ENCODE data around the gene PTPN14.

The PTPN14 gene

DNA sequence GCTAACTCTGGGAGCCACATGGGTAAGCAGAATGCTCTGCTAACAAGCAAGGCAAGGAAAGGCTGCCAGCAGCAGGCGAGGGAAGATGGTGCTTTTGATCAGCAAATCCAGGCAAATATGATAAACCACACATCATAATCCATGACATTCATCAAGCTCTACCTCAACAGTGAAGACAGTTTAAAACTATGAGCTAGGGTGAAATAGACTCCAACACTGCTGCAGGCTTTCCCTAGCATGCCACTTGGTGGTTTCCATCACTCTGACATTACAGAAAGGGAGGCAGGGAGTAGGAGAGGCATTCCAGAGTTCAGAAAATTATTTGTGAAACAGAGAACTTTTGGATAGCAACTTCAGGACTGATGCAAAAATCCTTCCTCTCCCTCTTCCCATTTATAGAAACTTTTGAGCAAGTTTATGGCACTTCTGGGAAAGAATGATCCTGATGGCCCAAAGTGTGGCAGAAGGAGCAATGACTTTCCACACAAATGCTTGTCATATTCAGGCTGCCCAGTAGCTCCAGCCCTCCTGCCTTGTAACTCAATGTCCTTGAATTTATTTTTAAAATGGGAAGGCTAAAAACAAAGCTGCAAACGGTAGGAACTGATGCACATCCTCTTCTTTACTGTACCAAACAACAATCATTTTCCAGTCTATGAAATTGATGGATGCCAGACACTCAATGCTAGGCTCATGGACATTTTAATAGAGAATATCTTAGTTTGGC is 199.7 kb downstream of the PTPN14 start:
- no peaks in the 10 kb centered on the region for H3K79me2 ChIP-seq (ENCODE audit: control insufficient read depth, insufficient read depth, low read length, unreplicated experiment)
- H3K4me3 ChIP-seq (ENCODE audit: low read depth, low read length), result no peak overlapping the region
- H3K36me3 ChIP-seq (ENCODE audit: insufficient read depth, low read length), result peaks cover 55% of the 10 kb centered on the region
- no peaks in the 10 kb centered on the region for H3K27me3 ChIP-seq (ENCODE audit: insufficient read depth, low read length)
- H2AFZ ChIP-seq (ENCODE audit: low read length, unreplicated experiment), result no peak overlapping the region
- H3K4me1 ChIP-seq (ENCODE audit: control insufficient read depth, insufficient read depth, low read length, unreplicated experiment), result peaks cover 8% of the 10 kb centered on the region
- no peak overlapping the region for H3K27ac ChIP-seq (ENCODE audit: low read depth, low read length)

DNA sequence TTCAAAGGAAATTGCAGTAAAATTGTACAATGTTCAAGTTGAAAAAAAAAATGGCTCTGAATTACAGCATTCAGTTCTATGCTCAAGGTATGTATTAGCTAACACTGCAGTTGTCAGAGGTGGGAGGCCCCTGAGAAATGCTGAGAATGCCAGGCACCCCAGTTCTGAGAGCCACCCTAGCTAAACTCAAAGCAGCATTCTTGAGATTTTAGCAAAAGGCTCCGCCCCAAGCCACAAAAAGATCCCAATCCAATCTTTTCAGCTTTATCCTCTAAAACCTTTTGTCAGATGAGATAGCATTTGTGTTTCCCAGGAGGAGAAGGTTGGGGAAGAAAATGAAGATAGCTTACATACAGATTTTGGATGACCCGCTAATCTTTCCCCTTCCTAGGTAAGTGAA is 201.6 kb downstream of the PTPN14 start:
- H2AFZ ChIP-seq (ENCODE audit: low read length, unreplicated experiment), result no peak overlapping the region
- H3K4me1 ChIP-seq (ENCODE audit: control insufficient read depth, insufficient read depth, low read length, unreplicated experiment), result peaks cover 8% of the 10 kb centered on the region
- no peak overlapping the region for H3K27ac ChIP-seq (ENCODE audit: low read depth, low read length)
- H3K27me3 ChIP-seq (ENCODE audit: insufficient read depth, low read length), result no peaks in the 10 kb centered on the region
- peaks cover 50% of the 10 kb centered on the region for H3K36me3 ChIP-seq (ENCODE audit: insufficient read depth, low read length)
- H3K79me2 ChIP-seq (ENCODE audit: control insufficient read depth, insufficient read depth, low read length, unreplicated experiment), result no peaks in the 10 kb centered on the region
- H3K4me3 ChIP-seq (ENCODE audit: low read depth, low read length), result no peak overlapping the region

DNA sequence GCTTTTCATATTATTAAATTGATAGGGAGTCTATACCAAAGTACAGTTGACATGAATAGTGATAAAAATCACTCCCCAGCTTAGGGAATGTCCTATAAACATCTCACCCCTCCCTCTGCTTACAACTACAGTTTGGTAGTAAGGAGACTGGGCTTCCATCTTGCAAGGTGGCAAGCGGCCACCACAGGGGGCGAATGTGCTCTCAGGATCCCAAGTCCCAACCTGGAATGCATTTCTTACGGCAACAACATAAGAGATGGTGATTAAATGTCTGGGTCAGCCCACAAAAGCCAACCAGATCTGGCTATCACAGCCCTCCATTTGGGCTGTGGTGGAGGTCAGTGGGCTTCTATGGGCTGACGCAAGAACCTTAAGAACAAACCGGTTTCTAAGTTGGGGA is 202.4 kb downstream of the PTPN14 start:
- Histone ChIP-seq H2AFZ (ENCODE audit: low read length, unreplicated experiment) (no peak overlapping the region), H3K4me1 (ENCODE audit: control insufficient read depth, insufficient read depth, low read length, unreplicated experiment) (peaks cover 8% of the 10 kb centered on the region), H3K27ac (ENCODE audit: low read depth, low read length) (no peak overlapping the region), H3K27me3 (ENCODE audit: insufficient read depth, low read length) (no peaks in the 10 kb centered on the region), H3K36me3 (ENCODE audit: insufficient read depth, low read length) (peaks cover 51% of the 10 kb centered on the region), H3K79me2 (ENCODE audit: control insufficient read depth, insufficient read depth, low read length, unreplicated experiment) (no peaks in the 10 kb centered on the region), H3K4me3 (ENCODE audit: low read depth, low read length) (no peak overlapping the region)

DNA sequence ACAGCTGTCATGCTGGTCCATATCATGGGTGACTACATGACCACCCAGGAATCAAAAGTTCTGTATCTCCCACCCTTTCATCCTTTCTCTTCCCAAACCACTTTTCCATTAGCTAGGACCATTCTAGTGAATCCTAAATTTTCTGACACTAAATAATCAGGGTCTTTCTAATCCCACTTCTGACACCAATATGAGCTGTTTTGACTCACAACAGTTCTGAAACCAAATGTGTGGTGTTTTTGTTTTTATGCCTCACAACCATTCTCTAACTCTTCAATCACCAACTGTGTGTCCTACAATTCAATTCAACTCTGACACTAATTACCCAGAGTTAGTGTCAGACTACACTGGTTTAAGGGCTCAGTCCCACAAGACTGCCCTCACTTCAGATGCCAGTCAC is 206.5 kb downstream of the PTPN14 start:
- no peaks in the 10 kb centered on the region for H3K79me2 ChIP-seq (ENCODE audit: control insufficient read depth, insufficient read depth, low read length, unreplicated experiment)
- no peaks in the 10 kb centered on the region for H3K27me3 ChIP-seq (ENCODE audit: insufficient read depth, low read length)
- no peak overlapping the region for H2AFZ ChIP-seq (ENCODE audit: low read length, unreplicated experiment)
- no peaks in the 10 kb centered on the region for H3K4me1 ChIP-seq (ENCODE audit: control insufficient read depth, insufficient read depth, low read length, unreplicated experiment)
- H3K36me3 ChIP-seq (ENCODE audit: insufficient read depth, low read length), result peaks cover 37% of the 10 kb centered on the region
- H3K4me3 ChIP-seq (ENCODE audit: low read depth, low read length), result no peak overlapping the region
- H3K27ac ChIP-seq (ENCODE audit: low read depth, low read length), result no peak overlapping the region

DNA sequence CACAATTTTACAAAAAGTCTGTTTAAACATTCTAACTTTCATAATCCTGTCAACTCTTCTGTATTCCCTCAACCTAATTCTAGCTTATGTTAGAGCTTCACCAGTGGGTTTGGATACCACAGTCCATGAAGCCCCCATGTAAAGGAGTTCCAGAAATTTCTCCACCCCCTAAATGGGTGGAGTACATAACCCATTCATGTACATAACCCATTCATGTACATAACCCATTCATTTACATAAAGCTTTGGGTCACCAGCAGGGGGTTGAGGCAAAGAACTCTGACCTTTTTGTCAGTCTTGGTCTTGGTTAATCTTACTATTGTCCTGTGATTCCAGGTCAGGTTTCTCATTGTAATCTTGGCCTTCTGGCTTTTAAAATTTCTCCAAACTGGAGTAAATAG is 208.9 kb downstream of the PTPN14 start:
- no peak overlapping the region for H3K27ac ChIP-seq (ENCODE audit: low read depth, low read length)
- H3K36me3 ChIP-seq (ENCODE audit: insufficient read depth, low read length), result peaks cover 27% of the 10 kb centered on the region
- H3K4me3 ChIP-seq (ENCODE audit: low read depth, low read length), result no peak overlapping the region
- H3K4me1 ChIP-seq (ENCODE audit: control insufficient read depth, insufficient read depth, low read length, unreplicated experiment), result no peaks in the 10 kb centered on the region
- H2AFZ ChIP-seq (ENCODE audit: low read length, unreplicated experiment), result no peak overlapping the region
- no peaks in the 10 kb centered on the region for H3K27me3 ChIP-seq (ENCODE audit: insufficient read depth, low read length)
- H3K79me2 ChIP-seq (ENCODE audit: control insufficient read depth, insufficient read depth, low read length, unreplicated experiment), result no peaks in the 10 kb centered on the region

DNA sequence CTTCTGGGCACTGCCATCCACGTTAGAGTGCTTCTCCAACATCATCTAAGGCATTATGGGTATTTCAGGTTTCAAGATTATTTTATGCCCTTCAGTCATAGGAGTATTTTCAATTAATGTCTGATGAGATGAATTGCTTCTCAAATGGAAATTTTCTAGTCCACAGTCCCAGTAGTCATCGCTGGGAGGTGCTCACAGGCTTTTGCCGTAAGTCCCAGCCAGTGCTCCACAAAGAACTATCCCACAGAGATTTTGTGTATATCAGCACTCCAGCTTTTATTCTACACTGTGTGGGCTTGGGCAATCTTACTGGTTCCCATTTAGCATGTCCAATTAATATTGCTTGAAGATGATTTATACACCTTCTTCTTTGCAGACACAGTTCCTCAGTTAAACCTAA is 209.5 kb downstream of the PTPN14 start:
- H3K79me2 ChIP-seq (ENCODE audit: control insufficient read depth, insufficient read depth, low read length, unreplicated experiment), result no peaks in the 10 kb centered on the region
- no peak overlapping the region for H2AFZ ChIP-seq (ENCODE audit: low read length, unreplicated experiment)
- no peak overlapping the region for H3K27ac ChIP-seq (ENCODE audit: low read depth, low read length)
- no peaks in the 10 kb centered on the region for H3K4me1 ChIP-seq (ENCODE audit: control insufficient read depth, insufficient read depth, low read length, unreplicated experiment)
- H3K4me3 ChIP-seq (ENCODE audit: low read depth, low read length), result no peak overlapping the region
- peaks cover 21% of the 10 kb centered on the region for H3K36me3 ChIP-seq (ENCODE audit: insufficient read depth, low read length)
- H3K27me3 ChIP-seq (ENCODE audit: insufficient read depth, low read length), result no peaks in the 10 kb centered on the region

DNA sequence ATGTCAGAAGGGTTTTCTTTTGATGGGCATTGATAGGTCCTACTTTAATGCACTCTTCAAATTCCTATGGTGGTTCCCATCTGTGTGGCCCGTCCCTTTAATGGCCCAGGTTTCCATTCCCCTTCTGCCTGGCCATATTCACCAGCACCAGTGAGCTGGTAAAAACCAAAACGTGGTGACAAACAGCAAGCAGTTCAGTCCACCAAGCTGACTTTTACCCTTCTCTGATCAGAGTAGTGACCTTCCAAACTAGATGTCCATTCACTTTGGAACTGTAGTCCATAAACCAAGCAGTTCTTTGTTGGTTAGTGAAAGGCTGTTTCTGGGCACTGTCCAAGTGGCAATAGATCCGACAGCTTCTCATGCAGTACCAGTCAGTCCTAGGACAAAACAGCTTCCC is 209.9 kb downstream of the PTPN14 start:
- Histone ChIP-seq H3K79me2 (ENCODE audit: control insufficient read depth, insufficient read depth, low read length, unreplicated experiment) (no peaks in the 10 kb centered on the region), H3K36me3 (ENCODE audit: insufficient read depth, low read length) (peaks cover 20% of the 10 kb centered on the region), H3K27ac (ENCODE audit: low read depth, low read length) (no peak overlapping the region), H2AFZ (ENCODE audit: low read length, unreplicated experiment) (no peak overlapping the region), H3K4me3 (ENCODE audit: low read depth, low read length) (no peak overlapping the region), H3K27me3 (ENCODE audit: insufficient read depth, low read length) (no peaks in the 10 kb centered on the region), H3K4me1 (ENCODE audit: control insufficient read depth, insufficient read depth, low read length, unreplicated experiment) (no peaks in the 10 kb centered on the region)

DNA sequence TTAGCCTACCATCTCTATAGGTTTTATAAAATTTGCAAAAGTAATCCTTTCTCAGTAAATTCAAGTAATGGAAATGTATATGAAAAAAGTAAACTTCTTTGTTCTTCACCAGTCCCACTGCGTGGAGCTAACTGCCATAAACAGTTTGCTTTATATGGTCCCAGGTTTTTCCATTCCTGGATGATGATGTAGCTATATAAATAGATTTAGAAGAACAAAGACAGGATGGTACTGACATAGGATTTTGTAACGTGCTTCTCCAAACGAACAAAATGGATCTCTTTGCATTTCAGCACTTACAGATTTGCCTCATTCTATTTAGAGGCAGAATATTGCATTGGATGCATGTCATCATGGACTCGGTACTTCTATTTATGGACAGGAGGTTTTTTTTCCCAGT is 213.2 kb downstream of the PTPN14 start:
- H3K36me3 ChIP-seq (ENCODE audit: insufficient read depth, low read length), result no peaks in the 10 kb centered on the region
- no peaks in the 10 kb centered on the region for H3K4me1 ChIP-seq (ENCODE audit: control insufficient read depth, insufficient read depth, low read length, unreplicated experiment)
- H3K4me3 ChIP-seq (ENCODE audit: low read depth, low read length), result no peak overlapping the region
- H3K27me3 ChIP-seq (ENCODE audit: insufficient read depth, low read length), result no peaks in the 10 kb centered on the region
- no peak overlapping the region; the same call in 1 of the 2 replicates for H3K27ac ChIP-seq (ENCODE audit: low read depth, low read length)
- H2AFZ ChIP-seq (ENCODE audit: low read length, unreplicated experiment), result no peak overlapping the region
- no peaks in the 10 kb centered on the region for H3K79me2 ChIP-seq (ENCODE audit: control insufficient read depth, insufficient read depth, low read length, unreplicated experiment)

DNA sequence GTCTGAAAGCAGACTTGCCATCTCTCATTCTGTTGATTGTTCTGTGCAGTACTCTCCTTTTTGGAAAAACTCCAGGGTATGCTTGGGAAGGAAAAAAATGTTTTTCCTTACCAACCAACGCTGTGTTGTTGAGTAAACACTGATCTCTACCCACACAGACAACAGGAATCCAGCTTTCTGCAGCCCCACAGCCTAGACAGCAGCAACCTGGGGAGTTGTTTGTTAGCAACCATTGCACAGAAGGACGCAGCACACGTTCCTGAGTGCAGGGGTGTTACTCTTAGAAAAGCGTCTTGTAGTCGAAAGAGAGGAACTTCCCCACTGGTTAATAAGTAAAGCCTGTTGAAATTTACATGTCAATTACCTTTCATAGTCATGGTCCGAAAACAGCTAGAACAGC is 213.9 kb downstream of the PTPN14 start:
- Histone ChIP-seq H3K27me3 (ENCODE audit: insufficient read depth, low read length) (no peaks in the 10 kb centered on the region), H3K36me3 (ENCODE audit: insufficient read depth, low read length) (no peaks in the 10 kb centered on the region), H3K79me2 (ENCODE audit: control insufficient read depth, insufficient read depth, low read length, unreplicated experiment) (no peaks in the 10 kb centered on the region), H2AFZ (ENCODE audit: low read length, unreplicated experiment) (no peak overlapping the region), H3K4me1 (ENCODE audit: control insufficient read depth, insufficient read depth, low read length, unreplicated experiment) (no peaks in the 10 kb centered on the region), H3K27ac (ENCODE audit: low read depth, low read length) (peak overlapping the region; percentile 24; the same call in 1 of the 2 replicates), H3K4me3 (ENCODE audit: low read depth, low read length) (no peak overlapping the region)

DNA sequence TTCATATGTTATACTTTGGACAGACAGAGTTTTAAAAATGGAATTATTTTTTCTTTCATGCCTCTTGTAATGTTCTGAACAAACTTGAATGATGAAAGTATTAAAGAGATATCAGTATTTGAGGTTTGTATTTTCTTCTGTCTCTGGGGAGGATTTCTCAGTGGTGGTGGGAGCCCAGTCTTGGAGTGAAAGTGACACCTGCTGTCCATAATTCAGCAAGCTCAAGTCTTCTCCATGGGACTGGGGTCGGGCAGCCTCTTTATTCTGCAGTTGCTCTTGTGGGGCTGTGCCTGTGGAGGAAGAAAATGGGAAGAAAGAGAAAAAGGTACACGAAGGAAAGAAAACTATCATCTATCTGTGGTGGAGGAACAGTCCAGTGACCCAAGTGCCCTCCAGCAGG is 214.4 kb downstream of the PTPN14 start:
- Histone ChIP-seq H3K27me3 (ENCODE audit: insufficient read depth, low read length) (no peaks in the 10 kb centered on the region), H3K4me1 (ENCODE audit: control insufficient read depth, insufficient read depth, low read length, unreplicated experiment) (no peaks in the 10 kb centered on the region), H3K79me2 (ENCODE audit: control insufficient read depth, insufficient read depth, low read length, unreplicated experiment) (no peaks in the 10 kb centered on the region), H3K4me3 (ENCODE audit: low read depth, low read length) (no peak overlapping the region), H3K36me3 (ENCODE audit: insufficient read depth, low read length) (no peaks in the 10 kb centered on the region), H3K27ac (ENCODE audit: low read depth, low read length) (peak overlapping the region; percentile 24; the same call in 1 of the 2 replicates), H2AFZ (ENCODE audit: low read length, unreplicated experiment) (no peak overlapping the region)

DNA sequence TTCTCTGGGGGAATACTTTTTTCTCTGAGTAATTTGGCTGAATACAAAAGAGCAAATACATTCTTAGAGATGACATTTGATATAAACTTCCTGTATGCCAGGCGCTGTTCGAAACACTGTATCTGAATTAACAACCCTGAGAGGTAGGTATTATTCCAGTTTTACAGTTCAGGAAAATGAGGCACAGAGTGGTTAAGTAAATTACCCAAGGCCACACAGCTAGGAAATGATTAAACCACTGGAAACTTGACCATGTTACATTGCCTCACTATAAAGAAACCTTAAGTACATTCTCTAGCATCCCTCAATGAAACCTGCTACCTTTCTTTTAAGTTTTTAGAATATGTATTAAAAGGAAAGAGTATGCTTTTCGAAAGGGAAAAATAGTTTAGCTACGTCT is 215.8 kb downstream of the PTPN14 start:
- Histone ChIP-seq H3K27me3 (ENCODE audit: insufficient read depth, low read length) (no peaks in the 10 kb centered on the region), H3K4me1 (ENCODE audit: control insufficient read depth, insufficient read depth, low read length, unreplicated experiment) (no peaks in the 10 kb centered on the region), H2AFZ (ENCODE audit: low read length, unreplicated experiment) (no peak overlapping the region), H3K27ac (ENCODE audit: low read depth, low read length) (no peak overlapping the region), H3K4me3 (ENCODE audit: low read depth, low read length) (no peak overlapping the region), H3K79me2 (ENCODE audit: control insufficient read depth, insufficient read depth, low read length, unreplicated experiment) (no peaks in the 10 kb centered on the region), H3K36me3 (ENCODE audit: insufficient read depth, low read length) (no peaks in the 10 kb centered on the region)

All from ACC112 (cell line).